ENCODE results near the gene TENT4B. TPM values are rescaled to one million over a fixed set of nuclear protein-coding genes. Genes with fewer than 3 reads are reported as not detected.
"Not testable (repeated sequence)": the region's sequence is repeated elsewhere in the genome, so short reads cannot be mapped to it uniquely, and the experiment has no call there.

The TENT4B gene
- total RNA-seq, 3 donors from 2014 or later: 26.0 to 28.7 (median 27.8) TPM

DNA sequence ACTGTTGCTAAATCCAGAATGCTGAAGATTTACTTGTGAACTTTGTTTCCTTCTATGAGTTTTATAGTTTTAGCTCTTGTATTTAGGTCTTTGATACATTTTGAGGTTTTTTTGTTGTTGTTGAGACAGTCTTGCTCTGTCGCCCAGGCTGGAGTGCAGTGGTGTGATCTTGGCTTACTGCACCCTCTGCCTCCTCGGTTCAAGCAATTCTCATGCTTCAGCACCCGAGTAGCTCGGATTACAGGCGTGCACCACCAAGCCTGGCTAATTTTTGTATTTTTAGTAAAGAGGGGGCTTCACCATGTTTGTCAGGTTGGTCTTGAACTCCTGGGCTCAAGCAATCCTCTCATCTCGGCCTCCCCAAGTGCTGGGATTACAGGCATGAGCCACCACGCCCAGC, 14.4 kb downstream of the TENT4B start:
- Mint-ChIP-seq H3K27me3 (ENCODE audit: low read depth) (no peaks in the 10 kb centered on the region), H3K4me1 (ENCODE audit: low read depth) (peaks cover 50% of the 10 kb centered on the region), H3K36me3 (ENCODE audit: insufficient read depth) (peaks cover 6% of the 10 kb centered on the region), H3K9me3 (no peaks in the 10 kb centered on the region), H3K4me3 (peak overlapping the region; percentile 50)
- ATAC-seq (no peak), DNase-seq (no peak)

- Mint-ChIP-seq H3K4me1 (ENCODE audit: low read depth) (peaks cover 57% of the 10 kb centered on the region), H3K4me3 (no peak overlapping the region), H3K9me3 (no peaks in the 10 kb centered on the region), H3K27me3 (ENCODE audit: low read depth) (no peaks in the 10 kb centered on the region), H3K36me3 (ENCODE audit: insufficient read depth) (peaks cover 6% of the 10 kb centered on the region)
- DNase-seq: no peak
- no peak for ATAC-seq
These were observed 16.5 kb downstream of the TENT4B start for GRCh38 chr16:50169555-50170096.

DNA sequence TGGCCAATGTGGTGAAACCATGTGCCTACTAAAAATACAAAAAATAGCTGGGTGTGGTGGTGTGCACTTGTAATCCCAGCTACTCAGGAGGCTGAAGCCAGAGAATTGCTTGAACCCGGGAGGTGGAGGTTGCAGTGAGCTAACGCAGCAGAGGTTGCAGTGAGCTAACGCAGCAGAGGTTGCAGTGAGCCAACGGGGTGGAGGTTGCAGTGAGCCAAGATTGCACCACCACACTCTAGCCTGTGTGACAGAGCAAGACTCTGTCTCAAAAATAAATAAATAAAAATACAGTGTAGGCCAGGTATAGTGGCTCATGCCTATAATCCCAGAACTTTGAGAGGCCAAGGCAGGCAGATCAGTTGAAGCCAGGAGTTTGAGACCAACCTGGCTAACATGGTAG, 18.7 kb downstream of the TENT4B start:
- DNase-seq, ATAC-seq: not testable (repeated sequence)
- peaks cover 53% of the 10 kb centered on the region for H3K4me1 Mint-ChIP-seq (ENCODE audit: low read depth)

GRCh38 chr16:50172195-50172922, 19.3 kb downstream of the TENT4B start:
- Mint-ChIP-seq H3K4me3 (no peak overlapping the region), H3K36me3 (ENCODE audit: insufficient read depth) (peaks cover 3% of the 10 kb centered on the region), H3K9me3 (no peaks in the 10 kb centered on the region), H3K4me1 (ENCODE audit: low read depth) (peaks cover 53% of the 10 kb centered on the region), H3K27me3 (ENCODE audit: low read depth) (no peaks in the 10 kb centered on the region)
- ATAC-seq (peak; percentile 52 to 60), DNase-seq (no peak)

More for the DNA sequence above, 18.7 kb downstream of the TENT4B start:
- H3K9me3 Mint-ChIP-seq; H3K36me3 Mint-ChIP-seq (ENCODE audit: insufficient read depth); H3K27me3 Mint-ChIP-seq (ENCODE audit: low read depth); H3K4me3 Mint-ChIP-seq: not testable (repeated sequence)

- H3K4me3 Mint-ChIP-seq: no peak overlapping the region
- peaks cover 57% of the 10 kb centered on the region for H3K4me1 Mint-ChIP-seq (ENCODE audit: low read depth)
- peak in 1 of 2 donors; percentile 25 for ATAC-seq
- H3K27me3 Mint-ChIP-seq (ENCODE audit: low read depth): no peaks in the 10 kb centered on the region
- no peaks in the 10 kb centered on the region for H3K9me3 Mint-ChIP-seq
- H3K36me3 Mint-ChIP-seq (ENCODE audit: insufficient read depth): peaks cover 3% of the 10 kb centered on the region
- no peak for DNase-seq
These were observed 20.2 kb downstream of the TENT4B start for GRCh38 chr16:50173316-50173715.

GRCh38 chr16:50178491-50178941, 25.4 kb downstream of the TENT4B start:
- H3K4me1 Mint-ChIP-seq (ENCODE audit: low read depth): peaks cover 51% of the 10 kb centered on the region
- no peak overlapping the region for H3K4me3 Mint-ChIP-seq
- no peaks in the 10 kb centered on the region for H3K9me3 Mint-ChIP-seq
- DNase-seq: no peak
- no peaks in the 10 kb centered on the region for H3K27me3 Mint-ChIP-seq (ENCODE audit: low read depth)
- peaks cover 6% of the 10 kb centered on the region for H3K36me3 Mint-ChIP-seq (ENCODE audit: insufficient read depth)
- no peak for ATAC-seq

GRCh38 chr16:50182441-50182840, 29.3 kb downstream of the TENT4B start:
- no peak overlapping the region for H3K4me3 Mint-ChIP-seq
- no peak for ATAC-seq
- H3K4me1 Mint-ChIP-seq (ENCODE audit: low read depth): peaks cover 58% of the 10 kb centered on the region
- peaks cover 10% of the 10 kb centered on the region for H3K36me3 Mint-ChIP-seq (ENCODE audit: insufficient read depth)
- no peaks in the 10 kb centered on the region for H3K9me3 Mint-ChIP-seq
- no peaks in the 10 kb centered on the region for H3K27me3 Mint-ChIP-seq (ENCODE audit: low read depth)
- DNase-seq: no peak

GRCh38 chr16:50183316-50183715, 30.2 kb downstream of the TENT4B start:
- Mint-ChIP-seq H3K4me3 (no peak overlapping the region), H3K27me3 (ENCODE audit: low read depth) (no peaks in the 10 kb centered on the region), H3K9me3 (no peaks in the 10 kb centered on the region), H3K36me3 (ENCODE audit: insufficient read depth) (peaks cover 10% of the 10 kb centered on the region), H3K4me1 (ENCODE audit: low read depth) (peaks cover 55% of the 10 kb centered on the region)
- no peak for DNase-seq
- ATAC-seq: no peak

- no peak for DNase-seq
- Mint-ChIP-seq H3K4me3 (no peak overlapping the region), H3K4me1 (ENCODE audit: low read depth) (peaks cover 60% of the 10 kb centered on the region), H3K27me3 (ENCODE audit: low read depth) (no peaks in the 10 kb centered on the region), H3K36me3 (ENCODE audit: insufficient read depth) (peaks cover 8% of the 10 kb centered on the region), H3K9me3 (no peaks in the 10 kb centered on the region)
- ATAC-seq: no peak
These were observed 31.9 kb downstream of the TENT4B start for GRCh38 chr16:50185005-50185505.

- H3K4me1 Mint-ChIP-seq (ENCODE audit: low read depth): peaks cover 54% of the 10 kb centered on the region
- ATAC-seq (no peak), DNase-seq (no peak)
- H3K4me3 Mint-ChIP-seq: no peak overlapping the region
- H3K27me3 Mint-ChIP-seq (ENCODE audit: low read depth): no peaks in the 10 kb centered on the region
- no peaks in the 10 kb centered on the region for H3K9me3 Mint-ChIP-seq
- H3K36me3 Mint-ChIP-seq (ENCODE audit: insufficient read depth): peaks cover 4% of the 10 kb centered on the region
These were observed 35.6 kb downstream of the TENT4B start for GRCh38 chr16:50188619-50189136.

DNA sequence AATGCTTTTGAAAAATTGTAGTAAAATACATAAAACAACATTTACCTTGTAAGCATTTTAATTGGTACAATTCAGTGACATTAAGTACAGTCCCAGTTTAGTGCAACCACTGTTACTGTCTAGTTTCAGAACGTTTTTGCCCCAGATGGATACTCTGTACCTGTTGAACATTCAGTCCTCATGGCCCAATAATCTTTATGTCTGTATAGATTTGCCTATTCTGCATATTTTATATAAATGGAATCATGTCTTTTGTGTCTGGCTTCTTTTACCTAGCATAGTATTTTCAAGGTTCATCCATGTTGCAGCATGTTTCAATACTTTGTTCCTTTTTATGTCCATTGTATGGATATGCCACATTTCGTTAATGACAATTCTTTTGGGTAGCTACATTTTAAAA, 37.2 kb downstream of the TENT4B start:
- H3K27me3 Mint-ChIP-seq (ENCODE audit: low read depth): no peaks in the 10 kb centered on the region
- ATAC-seq: no peak
- H3K36me3 Mint-ChIP-seq (ENCODE audit: insufficient read depth): peaks cover 2% of the 10 kb centered on the region
- no peaks in the 10 kb centered on the region for H3K9me3 Mint-ChIP-seq
- H3K4me1 Mint-ChIP-seq (ENCODE audit: low read depth): peaks cover 52% of the 10 kb centered on the region
- DNase-seq: no peak
- no peak overlapping the region for H3K4me3 Mint-ChIP-seq

DNA sequence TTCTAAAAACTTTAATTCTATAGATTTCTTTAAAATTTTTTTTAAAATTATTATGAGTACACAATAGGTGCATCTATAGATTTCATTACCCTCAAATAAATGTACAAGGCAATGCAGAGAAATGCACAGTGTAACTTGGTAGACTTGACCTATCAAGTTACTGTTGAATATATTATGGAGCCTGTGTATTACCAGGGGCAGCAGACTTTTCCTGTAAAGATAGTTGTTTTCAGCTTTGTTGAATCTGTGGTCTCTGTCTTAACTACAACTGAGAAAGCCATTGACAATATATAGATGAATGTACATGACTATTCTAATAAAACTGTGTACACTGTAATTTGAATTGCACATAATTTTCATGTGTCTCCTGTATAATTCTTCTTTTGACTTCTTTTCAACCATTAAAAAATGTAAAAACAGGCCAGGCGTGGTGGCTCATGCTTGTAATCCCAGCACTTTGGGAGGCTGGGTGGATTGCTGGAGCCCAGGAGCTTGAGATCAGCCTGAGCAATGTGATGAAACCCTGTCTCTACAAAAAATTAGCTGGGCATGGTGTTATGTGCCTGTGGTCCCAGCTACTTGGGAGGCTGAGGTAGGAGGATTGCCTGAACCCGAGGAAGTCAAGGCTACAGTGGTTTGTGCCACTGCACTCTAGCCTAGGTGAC, 39.4 kb downstream of the TENT4B start:
- no peaks in the 10 kb centered on the region for H3K36me3 Mint-ChIP-seq (ENCODE audit: insufficient read depth)
- DNase-seq (no peak), ATAC-seq (no peak)
- H3K4me3 Mint-ChIP-seq: no peak overlapping the region
- peaks cover 63% of the 10 kb centered on the region for H3K4me1 Mint-ChIP-seq (ENCODE audit: low read depth)
- no peaks in the 10 kb centered on the region for H3K27me3 Mint-ChIP-seq (ENCODE audit: low read depth)
- H3K9me3 Mint-ChIP-seq: no peaks in the 10 kb centered on the region

DNA sequence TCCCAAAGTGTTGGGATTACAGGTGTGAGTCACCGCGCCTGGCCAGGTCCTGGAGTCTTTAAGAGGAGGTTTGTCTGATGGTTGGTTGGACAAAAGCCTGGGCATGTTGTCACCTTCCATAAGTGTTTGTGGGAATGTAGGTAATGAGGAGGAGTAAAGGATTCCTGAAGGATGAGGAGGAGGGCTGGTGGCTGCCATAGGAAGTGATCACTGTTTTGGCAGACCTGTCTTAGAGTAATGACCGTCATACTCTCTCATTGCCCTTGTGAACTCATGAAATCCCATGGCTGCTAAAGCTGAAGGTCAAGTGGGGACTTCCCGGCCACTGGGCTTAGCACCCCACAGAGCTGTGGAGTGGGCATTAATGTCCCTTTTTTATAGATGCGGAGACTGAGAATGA, 40.5 kb downstream of the TENT4B start:
- Mint-ChIP-seq H3K36me3 (ENCODE audit: insufficient read depth) (no peaks in the 10 kb centered on the region), H3K4me1 (ENCODE audit: low read depth) (peaks cover 61% of the 10 kb centered on the region), H3K9me3 (no peaks in the 10 kb centered on the region), H3K27me3 (ENCODE audit: low read depth) (no peaks in the 10 kb centered on the region), H3K4me3 (no peak overlapping the region)
- DNase-seq: no peak
- ATAC-seq: no peak

- H3K9me3 Mint-ChIP-seq: no peaks in the 10 kb centered on the region
- ATAC-seq: peak in 1 of 2 donors; percentile 35
- DNase-seq: no peak
- H3K4me1 Mint-ChIP-seq (ENCODE audit: low read depth): peaks cover 59% of the 10 kb centered on the region
- no peaks in the 10 kb centered on the region for H3K27me3 Mint-ChIP-seq (ENCODE audit: low read depth)
- no peak overlapping the region for H3K4me3 Mint-ChIP-seq
- H3K36me3 Mint-ChIP-seq (ENCODE audit: insufficient read depth): no peaks in the 10 kb centered on the region
These were observed 42.2 kb downstream of the TENT4B start for GRCh38 chr16:50195276-50195675.
